ENCODE results near the gene C19orf44. TPM values are rescaled to one million over a fixed set of nuclear protein-coding genes. Genes with fewer than 3 reads are reported as not detected.
A peak's percentile ranks its signal among the peaks of the same experiment; 100 is the strongest.

Gene C19orf44
- total RNA-seq, 1 donor from 2014 or later = 3.2 TPM

GRCh38 chr19:16521715-16522289 is 25.6 kb downstream of the C19orf44 start:
- H3K27me3 Mint-ChIP-seq (ENCODE audit: low read depth) = no peaks in the 10 kb centered on the region
- TF ChIP-seq, protein P1, sequence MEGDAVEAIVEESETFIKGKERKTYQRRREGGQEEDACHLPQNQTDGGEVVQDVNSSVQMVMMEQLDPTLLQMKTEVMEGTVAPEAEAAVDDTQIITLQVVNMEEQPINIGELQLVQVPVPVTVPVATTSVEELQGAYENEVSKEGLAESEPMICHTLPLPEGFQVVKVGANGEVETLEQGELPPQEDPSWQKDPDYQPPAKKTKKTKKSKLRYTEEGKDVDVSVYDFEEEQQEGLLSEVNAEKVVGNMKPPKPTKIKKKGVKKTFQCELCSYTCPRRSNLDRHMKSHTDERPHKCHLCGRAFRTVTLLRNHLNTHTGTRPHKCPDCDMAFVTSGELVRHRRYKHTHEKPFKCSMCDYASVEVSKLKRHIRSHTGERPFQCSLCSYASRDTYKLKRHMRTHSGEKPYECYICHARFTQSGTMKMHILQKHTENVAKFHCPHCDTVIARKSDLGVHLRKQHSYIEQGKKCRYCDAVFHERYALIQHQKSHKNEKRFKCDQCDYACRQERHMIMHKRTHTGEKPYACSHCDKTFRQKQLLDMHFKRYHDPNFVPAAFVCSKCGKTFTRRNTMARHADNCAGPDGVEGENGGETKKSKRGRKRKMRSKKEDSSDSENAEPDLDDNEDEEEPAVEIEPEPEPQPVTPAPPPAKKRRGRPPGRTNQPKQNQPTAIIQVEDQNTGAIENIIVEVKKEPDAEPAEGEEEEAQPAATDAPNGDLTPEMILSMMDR (IDR thresholded peaks at IDR 0.05) = no peak
- no peak overlapping the region for H3K27ac Mint-ChIP-seq (ENCODE audit: unreplicated experiment)
- H3K36me3 Mint-ChIP-seq (ENCODE audit: low read depth) = peaks cover 31% of the 10 kb centered on the region
- no peak for DNase-seq (ENCODE audit: low spot score)
- H3K4me3 Mint-ChIP-seq (ENCODE audit: unreplicated experiment) = no peak overlapping the region
- no peaks in the 10 kb centered on the region for H3K9me3 Mint-ChIP-seq (ENCODE audit: low read depth)
- H3K4me1 Mint-ChIP-seq (ENCODE audit: low read depth) = no peaks in the 10 kb centered on the region

- H3K27me3 Mint-ChIP-seq (ENCODE audit: low read depth) = no peaks in the 10 kb centered on the region
- no peaks in the 10 kb centered on the region for H3K4me1 Mint-ChIP-seq (ENCODE audit: low read depth)
- no peak overlapping the region for H3K27ac Mint-ChIP-seq (ENCODE audit: unreplicated experiment)
- TF ChIP-seq, protein P1 (IDR thresholded peaks at IDR 0.05) = no peak
- no peak overlapping the region for H3K4me3 Mint-ChIP-seq (ENCODE audit: unreplicated experiment)
- H3K36me3 Mint-ChIP-seq (ENCODE audit: low read depth) = peaks cover 31% of the 10 kb centered on the region
- H3K9me3 Mint-ChIP-seq (ENCODE audit: low read depth) = no peaks in the 10 kb centered on the region
- no peak for DNase-seq (ENCODE audit: low spot score)
Measured at GRCh38 chr19:16522559-16523377, 26.6 kb downstream of the C19orf44 start.

GRCh38 chr19:16524991-16525734 is 29.0 kb downstream of the C19orf44 start:
- DNase-seq (ENCODE audit: low spot score) = peak; percentile 94
- H3K9me3 Mint-ChIP-seq (ENCODE audit: low read depth) = no peaks in the 10 kb centered on the region
- H3K36me3 Mint-ChIP-seq (ENCODE audit: low read depth) = peaks cover 19% of the 10 kb centered on the region
- TF ChIP-seq, protein P1 (IDR thresholded peaks at IDR 0.05) = no peak
- no peak overlapping the region for H3K4me3 Mint-ChIP-seq (ENCODE audit: unreplicated experiment)
- H3K27ac Mint-ChIP-seq (ENCODE audit: unreplicated experiment) = no peak overlapping the region
- H3K4me1 Mint-ChIP-seq (ENCODE audit: low read depth) = no peaks in the 10 kb centered on the region
- no peaks in the 10 kb centered on the region for H3K27me3 Mint-ChIP-seq (ENCODE audit: low read depth)

GRCh38 chr19:16525751-16526481 is 29.7 kb downstream of the C19orf44 start:
- Mint-ChIP-seq H3K4me3 (ENCODE audit: unreplicated experiment) (no peak overlapping the region), H3K9me3 (ENCODE audit: low read depth) (no peaks in the 10 kb centered on the region), H3K36me3 (ENCODE audit: low read depth) (peaks cover 16% of the 10 kb centered on the region), H3K27ac (ENCODE audit: unreplicated experiment) (no peak overlapping the region), H3K27me3 (ENCODE audit: low read depth) (no peaks in the 10 kb centered on the region), H3K4me1 (ENCODE audit: low read depth) (no peaks in the 10 kb centered on the region)
- DNase-seq (ENCODE audit: low spot score) = no peak
- TF ChIP-seq, protein P1 (IDR thresholded peaks at IDR 0.05) = no peak
